LNCaP clone FGC (cell line): Measurements from ENCODE around the gene EDN2.

Experiments used
- DNase-seq: peaks from one replicate; pipeline ENCODE4 v3.0.0-alpha.2; 2011; ENCODE audit warnings: low read depth
- H3K4me3 ChIP-seq: 2 replicates; pipeline ENCODE4 v1.5.1; 2011; ENCODE audit warnings: mild to moderate bottlenecking, low read depth, low read length, control low read depth
- TF ChIP-seq, protein P1 (sequence below): IDR thresholded peaks from 2 replicates; pipeline ENCODE4 v1.5.1; 2012; ENCODE audit warnings: mild to moderate bottlenecking; ENCODE audit not compliant: control insufficient read depth, insufficient read depth; ENCODE audit errors: extremely low read depth

The EDN2 gene

GRCh38 chr1:41473738-41474362 is 10.6 kb downstream of the EDN2 start:
- H3K4me3 ChIP-seq = no peak overlapping the region
- TF ChIP-seq, protein P1, sequence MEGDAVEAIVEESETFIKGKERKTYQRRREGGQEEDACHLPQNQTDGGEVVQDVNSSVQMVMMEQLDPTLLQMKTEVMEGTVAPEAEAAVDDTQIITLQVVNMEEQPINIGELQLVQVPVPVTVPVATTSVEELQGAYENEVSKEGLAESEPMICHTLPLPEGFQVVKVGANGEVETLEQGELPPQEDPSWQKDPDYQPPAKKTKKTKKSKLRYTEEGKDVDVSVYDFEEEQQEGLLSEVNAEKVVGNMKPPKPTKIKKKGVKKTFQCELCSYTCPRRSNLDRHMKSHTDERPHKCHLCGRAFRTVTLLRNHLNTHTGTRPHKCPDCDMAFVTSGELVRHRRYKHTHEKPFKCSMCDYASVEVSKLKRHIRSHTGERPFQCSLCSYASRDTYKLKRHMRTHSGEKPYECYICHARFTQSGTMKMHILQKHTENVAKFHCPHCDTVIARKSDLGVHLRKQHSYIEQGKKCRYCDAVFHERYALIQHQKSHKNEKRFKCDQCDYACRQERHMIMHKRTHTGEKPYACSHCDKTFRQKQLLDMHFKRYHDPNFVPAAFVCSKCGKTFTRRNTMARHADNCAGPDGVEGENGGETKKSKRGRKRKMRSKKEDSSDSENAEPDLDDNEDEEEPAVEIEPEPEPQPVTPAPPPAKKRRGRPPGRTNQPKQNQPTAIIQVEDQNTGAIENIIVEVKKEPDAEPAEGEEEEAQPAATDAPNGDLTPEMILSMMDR = no peak
- DNase-seq = no peak

DNA sequence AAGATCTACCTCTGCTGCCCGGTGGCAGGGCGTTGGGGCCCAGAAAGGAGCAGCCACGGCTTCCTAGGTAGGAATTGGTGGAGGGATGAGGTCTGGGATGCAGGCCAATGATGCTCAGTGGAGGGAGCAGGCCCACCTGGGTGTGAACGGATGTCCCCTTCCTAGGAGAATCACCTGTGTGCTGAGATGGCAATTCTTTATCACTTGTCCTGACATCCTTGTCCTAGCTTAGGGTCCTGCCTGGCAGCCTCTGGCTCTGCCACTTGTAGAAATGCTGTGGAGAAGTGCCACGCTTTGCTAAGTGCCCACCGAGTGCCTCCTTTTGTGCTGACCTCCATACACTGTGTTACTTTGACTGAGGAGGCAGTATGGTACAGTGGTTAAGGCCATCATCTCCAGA is 12.8 kb downstream of the EDN2 start:
- TF ChIP-seq, protein P1 = no peak
- DNase-seq = no peak
- no peak overlapping the region for H3K4me3 ChIP-seq

DNA sequence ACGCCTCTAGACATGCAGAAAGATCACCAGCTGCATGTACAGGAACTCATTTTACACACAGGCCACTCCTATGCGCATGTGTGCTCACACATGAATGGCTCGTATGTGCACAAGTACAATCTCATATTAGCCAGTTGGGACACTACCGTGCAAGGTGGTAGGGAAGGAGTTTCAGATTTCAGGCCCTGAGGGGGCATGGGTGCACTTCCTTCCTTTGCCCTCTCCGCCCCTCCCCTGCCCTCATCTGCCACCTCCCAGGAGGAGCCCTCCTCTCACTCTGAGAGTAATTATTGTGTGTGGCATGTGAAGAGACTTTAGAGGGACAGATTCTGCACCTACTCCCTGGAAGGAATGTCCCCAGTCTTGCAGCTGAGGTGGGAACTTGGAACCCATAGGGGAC is 14.8 kb downstream of the EDN2 start:
- TF ChIP-seq, protein P1 = no peak
- H3K4me3 ChIP-seq = no peak overlapping the region
- no peak for DNase-seq

- TF ChIP-seq, protein P1 = no peak
- no peak overlapping the region for H3K4me3 ChIP-seq
- no peak for DNase-seq
Measured at GRCh38 chr1:41468122-41468762, 16.2 kb downstream of the EDN2 start.

GRCh38 chr1:41467673-41468072 is 16.8 kb downstream of the EDN2 start:
- TF ChIP-seq, protein P1 = no peak
- H3K4me3 ChIP-seq = no peak overlapping the region
- no peak for DNase-seq

DNA sequence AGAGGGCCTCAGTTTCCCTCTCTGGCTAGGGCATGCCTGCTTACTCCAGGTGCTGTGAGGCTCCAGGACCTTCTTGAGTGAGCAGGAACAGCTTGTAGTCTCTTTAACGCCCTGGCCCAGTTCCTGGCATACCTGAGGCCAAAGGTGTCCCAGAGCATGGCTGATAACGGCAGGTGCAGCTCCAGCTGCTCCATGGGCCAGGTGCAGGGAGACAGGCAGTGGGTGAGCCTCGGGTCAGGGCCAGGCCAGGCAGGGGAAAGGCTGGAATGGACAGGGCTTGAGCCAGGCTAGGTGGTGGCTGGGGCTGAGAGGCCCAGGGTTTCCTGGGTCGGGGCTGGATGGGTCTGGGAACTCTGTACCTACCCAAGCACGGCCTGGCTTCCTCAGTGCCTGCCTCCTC is 18.3 kb downstream of the EDN2 start:
- TF ChIP-seq, protein P1 = no peak
- no peak for DNase-seq
- no peak overlapping the region for H3K4me3 ChIP-seq

GRCh38 chr1:41465741-41466140 is 18.7 kb downstream of the EDN2 start:
- TF ChIP-seq, protein P1 = no peak
- H3K4me3 ChIP-seq = no peak overlapping the region
- no peak for DNase-seq
